HG02759 (cell line): ENCODE results near the gene CD4.

Source experiments
- ATAC-seq: cut with Tn5 transposase; IDR thresholded peaks from one replicate; pipeline ENCODE4 v1.9.1; 2021; ENCODE audit warnings: mild to moderate bottlenecking, moderate library complexity; ENCODE audit not compliant: unreplicated experiment

CD4 gene

GRCh38 chr12:6777386-6777785, 11.9 kb upstream of the CD4 start:
- ATAC-seq: no peak

DNA sequence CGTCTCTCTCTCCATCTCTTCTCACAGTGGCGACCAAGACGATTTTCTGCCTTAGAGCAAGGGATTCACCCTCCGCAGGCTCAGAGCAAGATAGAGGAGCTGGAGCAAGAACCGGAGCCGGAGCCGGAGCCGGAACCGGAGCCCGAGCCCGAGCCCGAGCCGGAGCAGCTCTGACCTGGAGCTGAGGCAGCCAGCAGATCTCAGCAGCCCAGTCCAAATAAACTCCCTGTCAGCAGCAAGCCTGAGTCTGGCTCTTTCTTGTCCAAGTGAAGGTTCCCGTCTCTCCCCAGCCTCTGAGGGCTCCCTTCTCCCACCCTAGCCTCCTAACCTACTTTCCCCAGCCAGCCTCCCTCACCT, 11.1 kb upstream of the CD4 start:
- ATAC-seq: no peak

DNA sequence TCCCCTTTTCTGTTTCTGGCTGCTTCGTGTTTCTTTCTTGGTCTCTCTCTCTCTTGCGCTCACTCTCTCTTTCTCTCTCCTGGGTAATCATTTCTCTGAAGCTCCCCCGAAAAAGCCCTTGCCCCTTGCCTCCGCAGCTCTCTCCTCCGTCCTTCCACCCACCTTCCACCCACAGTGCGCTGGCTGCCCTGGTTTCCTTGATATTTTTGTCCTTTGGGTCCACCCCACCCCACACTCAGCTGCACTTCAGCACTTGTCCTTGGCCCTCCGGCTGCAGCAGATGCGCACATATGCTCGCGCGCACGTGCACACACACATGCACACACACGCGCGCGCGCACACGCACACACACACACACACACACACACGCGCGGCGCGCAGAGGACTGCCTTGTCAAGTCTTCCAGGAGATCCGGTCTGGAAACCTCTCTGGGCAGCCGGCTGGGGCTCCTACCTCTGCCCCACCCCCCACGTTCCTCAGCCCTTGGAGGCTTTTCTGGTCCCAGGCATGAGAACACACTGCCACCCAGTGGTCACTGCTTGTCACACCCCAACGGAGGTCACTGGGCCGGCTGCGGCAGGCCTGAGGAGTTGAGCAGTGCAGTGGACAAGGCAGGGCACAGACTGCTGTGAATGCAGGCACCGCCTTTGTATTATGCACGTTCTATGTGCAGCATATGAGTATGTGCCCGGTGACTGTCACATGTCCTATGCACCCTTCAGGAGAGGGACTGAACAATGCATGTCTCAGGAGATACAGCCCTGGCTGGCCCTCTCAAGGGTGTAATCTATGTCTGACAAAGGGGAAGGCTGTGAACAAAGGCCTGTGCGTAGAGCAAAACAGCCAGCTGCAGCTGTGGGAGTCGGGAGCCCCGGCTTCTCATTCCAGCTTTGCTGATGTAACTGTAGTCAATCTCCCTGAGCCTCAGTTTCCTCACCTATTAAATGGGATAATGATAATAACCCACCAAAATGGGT, 10.5 kb upstream of the CD4 start:
- ATAC-seq: peak; percentile 85

GRCh38 chr12:6779708-6780432, 9.5 kb upstream of the CD4 start:
- ATAC-seq: no peak

DNA sequence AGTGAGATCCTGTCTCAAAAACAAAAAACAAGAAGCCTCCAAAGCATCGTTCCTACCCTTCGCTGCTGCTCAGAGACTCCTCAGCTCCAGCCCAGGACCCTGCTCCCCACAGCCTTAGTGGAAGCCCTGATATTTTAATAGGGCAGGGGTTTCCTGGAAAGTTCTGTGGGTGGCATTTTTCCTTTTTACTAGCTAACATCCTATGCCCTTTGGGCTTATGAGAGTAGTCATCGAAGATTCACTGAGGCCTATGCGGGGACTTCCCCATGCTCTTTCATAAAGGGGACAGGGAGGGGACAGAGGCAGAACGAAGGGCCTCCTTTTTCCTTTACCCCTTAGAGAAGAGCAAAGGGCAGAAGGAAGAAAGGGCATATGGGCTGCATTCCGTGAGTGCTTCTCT, 8.8 kb upstream of the CD4 start:
- no peak for ATAC-seq

DNA sequence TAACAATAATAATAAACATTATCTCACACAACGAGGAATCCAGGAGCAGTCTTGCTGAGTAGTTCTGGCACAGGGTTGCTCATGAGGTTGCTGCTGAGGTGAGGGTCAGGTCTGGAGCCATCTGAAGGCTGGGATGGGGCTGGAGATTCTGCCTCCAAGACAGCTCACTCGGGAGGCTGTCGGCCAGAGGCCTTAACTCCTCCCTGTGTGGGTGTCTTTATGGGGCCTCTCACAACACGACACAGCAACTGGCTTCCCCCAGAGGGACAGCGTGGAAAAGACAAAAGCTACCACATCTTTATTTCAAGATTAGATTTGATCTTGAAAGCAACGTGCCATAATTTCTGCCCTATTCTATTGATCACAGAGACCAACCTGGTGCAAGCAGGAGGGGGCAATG, 7.2 kb upstream of the CD4 start:
- no peak for ATAC-seq

DNA sequence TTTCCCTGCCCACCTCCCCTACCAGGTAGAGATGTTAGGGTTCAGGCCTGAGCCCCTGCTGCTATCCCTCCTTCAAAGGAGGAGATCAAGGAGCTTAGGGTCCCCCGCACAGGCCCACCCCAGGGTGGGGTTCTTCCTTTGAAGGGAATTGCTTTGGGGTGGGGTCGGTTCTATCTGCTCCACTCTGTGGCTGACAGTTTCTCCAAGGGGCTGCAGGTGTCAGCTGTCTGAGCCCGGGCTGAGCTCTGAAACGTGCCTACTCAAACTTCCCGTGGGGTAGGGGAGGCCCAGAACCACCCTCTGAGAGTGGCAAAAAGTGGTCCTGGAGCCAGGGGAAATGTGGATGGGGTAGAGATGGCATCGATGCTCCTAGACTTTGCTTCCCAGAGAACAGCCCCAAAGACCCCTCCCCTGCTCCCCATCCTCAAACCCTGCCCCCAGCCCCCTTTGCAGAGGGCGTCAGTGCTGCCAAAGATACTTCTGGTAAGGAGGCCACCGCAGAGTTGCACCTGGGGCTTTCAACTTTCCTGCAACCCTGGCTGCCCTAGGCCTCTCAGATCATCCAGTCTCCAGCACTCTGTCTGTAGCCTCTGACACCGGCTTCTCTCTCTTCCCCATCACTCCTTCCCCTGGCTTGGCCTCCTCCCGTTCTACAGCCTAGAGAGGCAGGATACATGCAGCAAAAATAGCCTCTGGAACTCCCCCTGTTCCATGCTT, 6.3 kb upstream of the CD4 start:
- no peak for ATAC-seq

DNA sequence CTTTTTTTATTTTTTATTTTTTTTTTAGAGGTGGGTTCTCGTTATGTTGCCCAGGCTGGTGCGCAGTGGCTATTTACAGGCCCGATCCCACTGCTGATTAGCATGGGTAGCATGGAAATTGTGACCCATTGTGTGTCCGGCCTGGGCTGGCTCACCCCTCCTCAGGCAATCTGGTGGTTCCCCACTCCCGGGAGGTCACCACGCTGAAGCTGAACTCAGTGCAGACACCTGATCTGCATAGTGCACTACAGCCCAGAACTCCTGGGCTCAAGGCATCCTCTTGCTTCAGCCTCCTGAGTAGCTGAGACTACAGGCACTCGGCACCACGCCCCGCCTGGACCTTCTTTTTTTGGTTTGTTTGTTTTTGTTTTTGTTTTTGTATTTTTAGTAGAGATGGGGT, 5.5 kb upstream of the CD4 start:
- ATAC-seq: no peak

GRCh38 chr12:6784296-6784695, 5.0 kb upstream of the CD4 start:
- ATAC-seq: no peak

DNA sequence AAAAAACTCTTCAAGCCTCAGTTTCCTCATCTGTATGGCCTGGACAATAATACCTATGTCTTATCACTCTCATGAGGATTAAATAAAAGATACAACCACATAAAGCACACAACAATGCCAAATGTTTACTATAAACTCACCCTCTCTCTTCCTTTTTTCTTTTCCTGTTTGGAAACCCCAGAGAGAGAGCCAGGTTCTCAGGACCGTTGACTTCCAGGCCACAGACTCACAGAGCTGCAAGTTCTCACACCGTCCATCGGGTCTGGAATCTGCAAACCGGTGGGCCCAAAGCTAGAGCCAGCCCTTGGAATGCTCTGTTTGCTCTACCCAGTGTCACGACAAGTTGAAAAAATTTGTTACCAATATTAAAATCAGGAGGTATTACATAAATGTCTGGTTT, 4.6 kb upstream of the CD4 start:
- no peak for ATAC-seq

DNA sequence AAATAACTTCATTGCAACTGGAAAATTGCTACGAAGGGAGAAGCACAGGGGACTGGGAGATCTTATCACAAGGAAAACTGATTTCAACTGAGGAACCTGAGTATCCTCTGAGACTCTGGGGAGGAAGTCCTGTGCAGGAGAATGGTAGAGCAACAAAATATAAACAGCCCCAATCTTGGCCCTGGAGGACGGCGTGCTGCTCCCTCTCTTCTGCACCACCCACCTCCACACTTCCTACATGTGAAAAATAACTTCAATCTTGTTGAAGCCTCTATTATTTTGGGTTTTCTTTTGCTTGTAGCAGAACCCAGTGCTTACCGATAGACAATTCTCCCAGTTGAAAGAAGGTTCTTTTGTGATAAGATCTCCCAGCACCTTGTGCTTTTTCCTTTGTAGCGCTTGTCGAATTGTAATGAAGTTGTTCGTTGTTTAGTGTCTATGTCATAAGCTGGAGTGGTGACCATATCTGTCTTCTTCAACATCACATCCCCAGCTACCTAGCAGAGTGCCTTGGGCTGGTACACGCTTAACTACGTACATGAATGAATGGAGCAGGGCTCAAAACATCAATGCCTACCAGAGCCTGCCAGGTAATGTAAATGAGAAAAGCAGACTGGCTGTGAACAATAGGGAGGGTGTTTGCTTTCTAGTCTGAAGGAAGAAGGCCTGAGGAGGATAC, 2.8 kb upstream of the CD4 start:
- ATAC-seq: no peak

GRCh38 chr12:6787309-6787708, 2.0 kb upstream of the CD4 start:
- ATAC-seq: no peak

GRCh38 chr12:6790496-6791150, 1.3 kb downstream of the CD4 start:
- no peak for ATAC-seq

DNA sequence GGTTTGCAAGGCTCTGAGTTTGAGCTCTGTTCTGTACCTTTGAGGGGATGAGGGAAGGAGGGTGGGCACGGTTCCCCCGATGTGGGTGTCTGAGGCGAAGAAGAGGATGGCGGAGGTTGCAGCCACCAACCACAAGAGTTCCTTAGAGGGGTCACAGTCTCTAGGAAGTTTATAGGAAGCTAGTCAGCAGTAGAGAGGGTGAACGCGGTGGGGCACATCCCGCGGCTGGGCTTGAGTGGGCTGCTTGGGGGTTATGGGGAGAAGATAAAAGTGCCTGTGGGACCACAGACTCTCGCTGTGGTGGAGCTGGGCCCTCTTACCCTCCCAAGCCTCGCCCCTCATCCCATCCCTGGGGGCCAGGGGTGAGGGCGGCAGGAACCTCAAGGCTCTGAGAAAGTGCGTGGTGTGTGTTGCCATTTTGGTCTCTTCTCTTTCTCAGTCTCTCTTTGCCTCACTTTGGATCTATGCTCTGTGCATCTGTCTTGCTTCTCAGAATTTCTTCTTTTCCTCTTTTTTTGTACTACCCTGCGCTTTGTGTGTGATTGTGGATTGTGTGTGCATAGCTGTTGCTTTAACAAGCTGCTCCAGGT, 2.7 kb downstream of the CD4 start:
- no peak for ATAC-seq

- no peak for ATAC-seq
Observed at GRCh38 chr12:6792522-6793201, 3.3 kb downstream of the CD4 start.

- ATAC-seq: no peak
Observed at GRCh38 chr12:6795088-6795487, 5.8 kb downstream of the CD4 start.

GRCh38 chr12:6796576-6796975, 7.2 kb downstream of the CD4 start:
- ATAC-seq: no peak

DNA sequence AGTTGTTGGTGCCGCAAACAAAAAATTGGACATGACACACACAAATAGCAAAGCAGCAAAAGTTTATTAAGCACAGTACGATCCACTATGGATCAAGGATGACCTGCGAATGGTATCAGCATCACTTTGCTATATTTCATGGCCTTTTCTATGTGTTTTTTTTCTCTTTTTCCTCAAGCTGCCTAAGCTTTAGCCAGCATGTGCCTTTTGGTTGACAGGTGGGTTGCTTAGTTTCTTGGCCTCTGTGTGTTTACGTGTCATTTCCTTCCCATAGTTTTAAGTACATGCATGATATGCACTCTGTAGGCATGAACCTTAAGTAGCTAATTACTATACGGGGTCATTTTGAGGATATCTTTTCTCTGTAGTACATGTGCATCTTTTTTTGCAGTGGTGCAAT, 9.8 kb downstream of the CD4 start:
- no peak for ATAC-seq

DNA sequence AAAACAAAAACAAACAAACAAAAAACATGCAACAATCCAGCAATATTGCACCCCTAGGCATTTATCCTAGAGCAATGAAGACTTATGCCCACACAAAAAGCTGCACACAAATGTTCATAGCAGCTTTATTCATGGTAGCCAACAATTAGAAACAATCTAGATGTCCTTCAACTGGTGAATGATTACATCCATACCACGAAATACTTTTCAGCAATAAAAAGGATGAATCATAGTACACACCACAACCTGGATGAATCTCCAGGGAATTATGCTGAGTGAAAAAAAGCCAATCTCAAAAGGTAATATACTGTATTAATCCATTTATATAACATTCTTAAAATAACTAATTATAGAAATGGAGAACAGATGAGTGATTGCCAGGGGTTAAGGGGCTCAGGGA, 17.8 kb downstream of the CD4 start:
- ATAC-seq: no peak

GRCh38 chr12:6809056-6809455, 19.7 kb downstream of the CD4 start:
- no peak for ATAC-seq
